Left cardiac atrium (tissue), 4 donors: Measurements from ENCODE around the gene DENND1C. TPM values are rescaled to one million over a fixed set of nuclear protein-coding genes. Genes with fewer than 3 reads are reported as not detected.

ENCODE experiments used
- ATAC-seq, 2 donors: fragments of 200-7000 bp; cut with Tn5 transposase; one replicate each; pipeline ENCODE4 v1.9.1; 2020; ENCODE audit warnings: mild to moderate bottlenecking in 2 of 2, moderate library complexity in 2 of 2
- DNase-seq: peaks from one replicate; pipeline ENCODE4 v3.0.0-alpha.2; 2020
- intact Hi-C, 2 donors: fragments of 100-400 bp; cut with DNase I; formaldehyde crosslinking; loops; one replicate each; pipeline versions ENCODE4 v1.14.1 to v1.15.1; 2022 to 2023
- total RNA-seq, 2 donors: library from RNA; stranded (reverse); fragmentation: NEBNext Ultra II Directional; extraction: Animal tissue kit (Norgen Biotek cat#: 25700); gene quantifications; one replicate each; pipeline ENCODE4 v1.2.1, GENCODE V29; 2021
- donor health status: DM: no; HTN: yes; CAD: no.
- donor health status: DM: no; HTN: yes; CAD: no; lungs with severe emphysema.
- donor health status: DM: yes; HTN: yes; CAD: no.
- donor health status: Dilated cardiomyopathy.

Gene DENND1C
- total RNA-seq, 2 donors from 2014 or later: 1.1 to 1.9 TPM

DNA sequence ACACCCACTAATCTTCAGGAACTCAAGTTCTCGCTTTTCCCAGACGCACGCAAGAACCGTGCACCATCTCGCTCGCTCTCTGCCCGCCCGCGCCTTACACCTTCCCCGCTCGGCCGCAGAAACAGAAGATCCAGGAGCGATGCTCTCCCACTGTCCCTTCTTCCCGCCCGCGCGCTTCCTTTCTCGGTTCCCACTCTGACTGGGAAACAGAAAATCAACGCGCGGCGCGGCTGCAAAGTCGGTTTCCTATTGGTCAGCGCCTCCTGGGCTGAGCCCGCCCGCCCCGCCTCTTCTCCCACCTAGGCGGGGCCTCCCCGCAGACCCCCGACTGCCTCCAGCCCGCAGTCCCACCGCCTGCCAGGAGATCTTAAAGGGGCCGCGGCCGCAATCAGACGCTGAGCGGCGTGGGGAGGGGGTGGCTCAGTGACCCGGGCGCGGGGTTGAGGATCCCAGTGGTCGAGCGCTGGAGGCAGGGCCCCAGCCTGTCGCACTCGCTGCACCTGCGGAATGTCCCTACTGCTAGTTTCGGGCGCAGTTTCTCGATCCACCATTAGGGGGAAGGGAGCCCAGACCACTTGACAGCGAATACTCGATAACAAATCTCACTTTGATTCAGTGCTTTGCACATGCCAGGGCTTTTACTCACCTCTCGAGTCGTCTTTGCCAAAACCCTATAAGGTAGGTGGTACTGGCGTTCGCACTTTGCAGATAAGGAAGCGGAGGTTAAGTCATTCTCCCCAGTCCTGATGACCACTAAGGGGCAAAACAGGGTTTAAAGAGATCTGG, 21.3 kb downstream of the DENND1C start:
- intact Hi-C loops: no loop called here
- peak; percentile 98 for DNase-seq
- ATAC-seq: peak; percentile 94 to 95

DNA sequence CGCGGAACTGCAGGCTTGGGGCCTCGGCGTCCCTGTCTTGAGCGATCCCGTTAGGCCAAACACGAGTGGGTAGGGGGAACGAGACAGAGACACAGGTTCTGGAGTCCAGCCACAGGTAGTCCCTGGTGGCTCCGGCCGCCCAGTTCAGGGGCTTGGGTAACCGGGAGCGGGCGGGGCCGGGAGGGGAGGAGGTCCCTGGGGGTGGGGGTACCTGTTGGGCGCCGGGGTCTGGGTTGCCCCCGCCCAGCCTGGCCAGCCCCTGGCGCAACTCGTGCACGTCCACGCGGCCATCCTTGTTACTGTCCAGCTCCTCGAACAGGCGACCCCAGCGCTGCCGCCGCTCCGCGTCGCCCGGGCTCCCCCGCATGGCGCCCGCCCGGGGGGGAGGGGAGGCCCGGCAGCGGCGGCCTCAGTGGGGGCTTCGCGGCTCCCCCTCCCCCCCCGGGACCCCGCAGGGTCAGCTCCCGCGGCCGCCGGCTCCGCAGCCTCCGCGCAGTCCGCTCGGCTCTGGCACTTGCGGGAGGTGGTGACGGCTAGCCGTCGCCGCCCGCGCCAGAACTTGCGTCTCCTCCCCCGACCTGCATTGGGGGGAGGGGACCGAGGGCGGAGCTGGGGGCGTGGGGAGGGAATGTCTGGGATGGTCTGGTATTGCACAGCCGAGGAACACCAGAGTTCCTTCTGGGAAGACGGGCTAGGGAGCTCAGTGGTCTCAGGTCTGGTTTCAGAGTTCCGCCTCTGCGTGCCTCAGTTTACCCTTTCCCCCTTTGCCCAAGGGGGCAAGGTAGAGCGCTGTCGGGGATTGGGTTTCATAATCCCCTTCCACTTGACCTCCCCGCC, 22.1 kb downstream of the DENND1C start, which contains the start of gene SLC25A23:
Gene SLC25A23, minus strand, starts transcription at position 531 of the 837 bp plus-strand sequence. Its CDS starts 164 bp downstream, at position 367.
- DNase-seq (peak; percentile 73), ATAC-seq (peak; percentile 80 to 84)
- intact Hi-C loops: no loop called here

DNA sequence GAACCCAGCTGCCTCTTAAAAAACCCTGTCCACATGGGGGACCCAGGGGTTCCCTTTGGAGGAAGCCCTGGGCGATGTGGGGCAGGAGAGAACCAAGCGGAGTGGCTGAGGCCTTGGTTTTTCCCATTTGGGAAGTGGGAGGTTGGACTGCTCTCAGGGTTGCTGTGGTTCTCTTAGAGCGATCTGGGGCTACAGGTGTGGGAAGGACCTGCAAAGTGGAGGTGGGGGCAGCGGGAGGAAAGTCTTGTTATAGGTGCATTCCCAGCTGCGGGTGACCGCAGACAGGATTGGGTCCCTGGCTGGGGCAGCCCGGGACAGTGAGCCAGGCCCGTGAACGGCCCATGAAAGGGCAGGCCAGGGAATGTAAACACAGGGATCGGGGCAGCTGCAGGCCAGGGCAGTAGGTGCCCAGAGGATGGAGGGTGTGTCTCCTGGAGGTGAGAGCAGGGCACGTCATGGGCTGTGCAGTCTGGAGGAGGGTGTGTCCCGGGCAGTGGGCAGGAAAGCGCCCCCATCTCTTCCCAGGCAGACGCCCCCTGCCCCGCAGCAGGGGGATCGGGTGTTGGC, 22.8 kb downstream of the DENND1C start:
- intact Hi-C loops: no loop called here
- ATAC-seq (peak in 1 of 2 donors; percentile 3), DNase-seq (no peak)

DNA sequence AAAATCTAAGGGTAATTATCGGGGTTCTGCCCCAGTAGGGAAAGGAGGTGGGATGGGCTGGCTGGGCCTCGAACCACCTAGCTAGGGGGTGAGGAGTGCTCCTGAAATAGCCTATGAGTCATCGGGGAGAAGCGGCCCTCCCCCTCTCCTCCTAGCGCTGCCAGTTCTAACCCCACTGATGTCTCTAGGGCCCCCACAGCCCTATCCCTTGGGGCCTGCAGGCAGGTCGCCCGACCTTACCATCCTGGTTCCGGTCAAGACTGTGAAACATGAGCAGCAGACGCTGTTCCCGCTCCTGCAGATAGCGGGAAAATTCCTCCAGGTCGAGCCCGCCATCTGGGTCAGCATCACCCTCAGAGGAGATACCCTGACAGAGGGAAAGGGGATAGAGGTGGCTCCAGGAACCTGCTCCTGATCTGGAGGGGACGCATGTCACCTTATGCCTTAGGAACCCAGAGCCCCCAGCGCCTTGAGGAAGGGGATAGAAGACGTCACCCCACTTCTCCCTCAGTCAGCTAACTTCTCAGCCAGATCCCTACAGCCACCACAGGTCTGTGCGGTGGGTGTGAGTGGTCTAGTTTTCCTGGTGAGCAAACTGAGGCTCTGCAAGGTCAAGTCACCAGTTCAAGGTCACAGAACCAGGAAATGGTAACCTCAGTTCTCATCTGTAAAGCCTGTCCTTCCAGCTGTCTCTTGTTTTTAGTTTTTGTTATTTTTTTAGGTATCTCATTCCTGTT, 23.5 kb downstream of the DENND1C start:
- ATAC-seq (no peak), DNase-seq (no peak)
- intact Hi-C loops: no loop called here

DNA sequence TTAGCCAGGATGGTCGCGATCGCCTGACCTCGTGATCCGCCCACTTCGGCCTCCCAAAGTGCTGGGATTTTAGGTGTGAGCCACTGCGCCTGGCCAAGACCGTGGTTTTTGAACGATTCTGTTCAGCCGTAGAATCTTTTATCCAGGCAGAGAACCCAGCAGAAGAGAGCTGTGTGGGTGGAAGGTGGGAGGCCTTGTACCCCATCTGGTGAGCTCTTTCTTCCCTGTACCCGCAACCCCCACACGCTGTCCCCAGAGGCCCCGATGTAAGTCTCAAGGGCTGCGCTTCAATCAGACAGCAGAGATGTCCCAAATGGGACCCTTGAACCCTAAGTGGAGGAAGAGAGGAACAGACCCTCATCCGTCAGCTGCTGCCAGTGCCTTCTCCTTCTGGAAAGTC, 25.7 kb downstream of the DENND1C start:
- intact Hi-C loops: no loop called here
- DNase-seq: no peak
- ATAC-seq: no peak

DNA sequence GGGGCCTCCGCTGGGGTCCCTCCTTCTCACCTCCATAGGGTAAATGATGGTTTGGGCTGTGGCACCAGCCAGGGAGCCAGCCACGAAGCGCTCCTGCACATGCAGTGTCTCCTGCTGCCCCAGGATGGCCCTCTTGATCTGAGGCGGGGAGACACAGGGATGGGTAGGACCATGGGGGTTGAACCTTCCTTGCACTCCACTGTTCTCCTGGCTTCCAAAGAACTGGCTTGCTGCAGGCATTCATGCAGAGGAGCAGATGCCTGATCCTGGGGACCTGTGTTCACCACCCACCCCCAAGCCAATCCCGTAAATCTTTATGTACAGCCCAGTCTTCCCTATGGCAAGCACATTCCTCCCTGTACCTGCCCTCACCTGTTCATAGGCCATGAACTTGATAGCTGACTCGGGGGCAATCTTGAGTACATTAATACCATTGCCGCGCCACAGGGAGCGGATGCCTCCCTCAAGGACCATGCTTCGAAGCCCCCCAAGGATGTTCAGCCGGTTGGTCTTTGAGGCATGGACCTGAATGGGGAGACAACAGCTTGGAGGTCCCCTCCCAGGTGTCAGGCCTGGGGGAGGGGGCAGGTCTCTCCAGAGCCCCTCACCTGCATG, 27.5 kb downstream of the DENND1C start:
- intact Hi-C loops: no loop called here
- ATAC-seq (no peak), DNase-seq (no peak)

DNA sequence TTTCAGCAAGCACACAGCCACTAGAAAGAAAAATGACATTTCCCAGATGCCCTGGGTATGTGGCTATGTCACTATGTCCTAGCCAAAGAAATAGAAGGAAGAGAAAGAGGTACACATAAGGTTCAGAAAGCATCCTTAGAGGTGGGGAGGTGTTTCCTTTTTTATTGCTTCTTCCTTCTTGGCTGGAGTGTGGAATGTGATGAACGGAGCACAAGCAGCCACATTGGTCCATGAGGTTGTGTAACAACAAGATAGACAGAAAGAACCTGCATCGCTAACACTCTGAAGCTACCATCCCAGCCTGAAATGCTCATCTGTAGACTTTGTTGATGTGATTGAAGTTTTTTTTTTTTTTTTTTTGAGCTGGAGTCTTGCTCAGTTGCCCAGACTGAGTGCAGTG, 28.7 kb downstream of the DENND1C start:
- ATAC-seq (no peak), DNase-seq (no peak)
- intact Hi-C loops: no loop called here

DNA sequence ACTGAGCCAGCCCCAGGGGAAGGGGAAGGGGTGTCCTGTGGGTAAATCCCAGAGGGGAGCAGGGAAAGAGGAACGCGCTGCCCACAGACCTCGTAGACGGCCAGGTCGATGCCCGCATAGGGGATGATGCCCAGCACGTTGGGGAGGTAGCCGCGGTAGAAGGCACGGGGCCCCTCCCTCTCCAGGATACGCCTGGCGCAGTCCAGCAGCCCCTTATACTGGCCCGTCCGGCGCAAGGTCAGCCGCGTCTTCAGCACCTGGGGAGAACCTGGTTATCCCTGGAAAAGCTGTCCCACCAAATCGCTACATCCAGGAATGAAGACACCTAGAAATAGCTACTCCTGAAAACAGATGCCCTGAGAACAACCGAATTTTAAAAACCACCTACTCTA, 29.4 kb downstream of the DENND1C start:
- DNase-seq (no peak), ATAC-seq (no peak)
- intact Hi-C loops: no loop called here

DNA sequence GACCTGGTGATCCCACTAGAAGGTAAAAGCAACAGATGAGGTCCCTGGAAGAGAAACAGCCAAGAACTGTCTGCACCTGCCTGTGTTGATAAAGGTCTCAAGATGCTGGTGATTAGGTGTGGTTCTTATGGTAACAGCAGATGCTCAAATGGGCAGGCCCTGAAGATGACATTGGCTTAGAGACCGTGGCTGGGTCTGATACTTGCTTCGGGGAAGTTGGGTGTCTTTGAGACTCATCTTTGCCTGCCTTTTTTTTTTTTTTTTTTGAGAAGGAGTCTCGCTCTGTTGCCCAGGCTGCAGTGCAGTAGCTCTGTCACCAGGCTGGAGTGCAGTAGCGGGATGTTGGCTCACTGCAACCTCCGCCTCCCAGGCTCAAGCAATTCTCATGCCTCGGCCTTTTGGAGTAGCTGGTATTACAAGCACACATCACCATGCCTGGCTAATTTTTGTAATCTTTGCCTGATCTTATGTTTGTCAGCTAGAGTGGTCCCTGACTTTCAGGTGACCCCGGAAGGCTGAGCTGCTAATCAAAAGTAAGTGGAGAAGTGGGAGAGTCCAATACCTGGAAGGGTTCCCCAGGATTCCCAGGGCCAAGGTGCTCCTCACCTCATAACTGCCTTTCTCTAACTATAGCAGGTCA, 29.9 kb downstream of the DENND1C start:
- intact Hi-C loops: no loop called here
- DNase-seq: no peak
- ATAC-seq: no peak

DNA sequence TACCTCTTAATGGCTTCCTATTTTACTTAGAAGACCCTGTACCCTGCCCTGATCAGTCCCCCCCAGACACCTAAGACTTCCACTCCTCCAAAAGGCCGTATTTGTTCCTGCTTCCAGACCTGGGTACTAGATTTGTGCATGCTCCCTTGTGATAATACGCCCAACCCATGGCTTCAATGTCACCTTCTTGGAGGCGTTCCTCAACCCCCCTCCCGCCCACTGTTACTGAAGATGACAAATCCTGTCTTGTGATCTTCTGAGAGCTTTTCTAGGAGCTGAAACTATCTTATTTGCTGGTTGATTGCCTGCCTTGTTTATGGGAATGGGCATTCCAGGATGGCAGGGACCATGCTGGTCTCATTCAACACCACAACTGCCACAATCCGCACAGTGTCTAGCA, 31.4 kb downstream of the DENND1C start:
- ATAC-seq (no peak), DNase-seq (no peak)
- intact Hi-C loops: no loop called here

DNA sequence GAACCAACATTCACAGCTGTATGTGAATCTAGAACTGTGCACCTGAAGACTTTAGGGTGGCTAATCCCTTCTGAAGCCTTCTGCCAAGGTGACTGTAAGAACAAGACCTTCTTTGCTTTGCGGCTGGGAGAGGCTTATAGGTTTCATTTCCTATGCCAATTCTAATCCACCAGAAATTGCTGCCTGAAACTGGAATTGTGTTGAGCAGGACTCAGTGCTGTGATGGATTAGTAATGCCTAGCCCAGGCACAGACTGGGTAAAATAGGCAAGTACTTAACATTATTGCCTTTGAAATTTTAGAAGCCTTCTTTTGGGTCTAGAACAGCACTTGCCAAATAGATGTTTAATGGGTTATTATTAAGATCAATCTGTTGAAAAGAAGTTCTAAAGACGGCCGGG, 33.5 kb downstream of the DENND1C start:
- intact Hi-C loops: no loop called here
- DNase-seq: no peak

DNA sequence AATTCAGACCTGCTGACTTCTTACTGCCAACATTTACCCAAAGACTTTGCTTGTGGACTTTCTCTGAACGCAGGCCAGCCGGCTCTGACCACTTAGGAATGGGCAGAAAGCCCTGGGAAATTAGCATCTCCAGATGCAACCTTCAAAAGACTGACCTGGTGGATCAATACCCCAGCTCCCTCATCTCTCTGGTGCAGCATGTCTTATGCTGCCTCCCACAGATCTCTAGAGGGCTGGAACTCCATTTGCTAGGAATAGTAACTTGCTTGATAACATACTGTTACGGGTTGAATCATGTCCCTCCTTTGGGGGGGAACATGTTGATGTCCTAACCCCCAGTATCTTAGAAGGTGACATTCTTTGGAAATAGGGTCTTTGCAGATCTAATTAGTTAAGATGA, 35.1 kb downstream of the DENND1C start:
- no peak for DNase-seq
- no peak for ATAC-seq
- intact Hi-C loops: no loop called here

More for the DNA sequence above, 33.5 kb downstream of the DENND1C start:
- no peak for ATAC-seq

DNA sequence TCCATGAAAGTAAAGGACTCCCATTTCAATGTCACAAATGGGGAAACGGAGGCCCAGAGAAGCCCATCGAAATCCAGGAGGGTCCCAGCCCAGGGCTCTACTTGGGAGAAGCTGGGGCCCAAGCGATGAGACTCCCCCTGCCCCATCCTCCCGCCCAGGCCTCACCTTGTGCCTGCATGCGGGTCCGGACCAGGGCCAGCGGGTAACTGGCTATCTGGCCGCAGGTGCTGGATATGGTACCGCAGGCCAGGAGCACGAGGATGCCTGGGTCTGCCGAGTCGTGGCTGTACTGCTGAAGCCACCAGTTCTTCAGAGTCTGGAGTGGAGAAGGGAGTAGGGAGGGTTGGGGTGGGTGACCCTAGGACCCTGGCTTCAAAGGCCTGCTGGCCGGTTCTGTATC, 37.6 kb downstream of the DENND1C start:
- DNase-seq (no peak), ATAC-seq (no peak)
- intact Hi-C loops: no loop called here

DNA sequence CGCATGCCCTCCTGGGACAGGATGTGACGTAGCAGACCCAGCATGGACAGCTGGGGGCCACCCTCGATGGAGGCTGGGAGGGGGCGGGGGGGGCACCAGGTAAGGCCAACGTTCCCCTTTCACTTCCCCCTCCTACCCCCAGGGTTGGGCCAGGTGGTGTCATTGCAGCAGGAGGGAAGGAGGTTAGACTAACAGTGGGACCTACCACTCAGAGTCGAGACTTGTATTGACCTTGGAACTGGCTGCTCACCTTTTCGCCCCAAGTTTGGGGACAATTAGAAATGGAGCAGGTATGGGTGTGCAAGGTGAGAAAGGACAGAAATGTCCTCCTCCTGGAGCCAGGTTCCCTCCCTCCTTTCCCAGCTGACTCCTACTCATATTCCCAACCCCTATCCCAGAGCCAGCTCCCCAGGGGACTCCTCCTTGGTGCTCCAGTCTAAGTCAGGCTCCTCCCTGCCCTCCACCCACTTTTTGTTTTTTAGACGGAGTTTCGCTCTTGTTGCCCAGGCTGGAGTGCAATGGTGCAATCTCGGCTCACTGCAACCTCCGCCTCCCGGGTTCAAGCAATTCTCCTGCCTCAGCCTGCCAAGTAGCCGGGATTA, 39.4 kb downstream of the DENND1C start:
- DNase-seq: no peak
- ATAC-seq: no peak
- intact Hi-C loops: no loop called here

DNA sequence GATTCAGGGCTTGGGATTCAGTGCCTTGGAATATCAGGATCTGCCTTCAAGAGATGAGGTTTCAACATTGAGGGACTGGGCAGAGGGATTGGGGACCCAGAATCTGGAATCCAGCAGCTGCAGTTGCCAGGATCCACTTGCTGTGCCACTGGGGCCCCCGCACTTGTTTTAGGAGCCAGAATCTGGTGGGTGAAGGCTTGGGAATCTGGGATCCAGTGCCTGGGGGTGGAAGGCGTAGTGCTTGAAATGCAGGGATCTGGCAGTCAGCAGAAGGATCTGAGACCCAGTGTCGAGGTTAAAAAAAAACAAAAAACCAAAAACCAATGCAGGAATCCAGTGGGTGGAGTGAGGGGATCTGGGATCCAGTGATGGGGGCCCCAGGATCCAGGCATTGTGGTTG, 40.7 kb downstream of the DENND1C start:
- no peak for ATAC-seq
- no peak for DNase-seq
- intact Hi-C loops: no loop called here

DNA sequence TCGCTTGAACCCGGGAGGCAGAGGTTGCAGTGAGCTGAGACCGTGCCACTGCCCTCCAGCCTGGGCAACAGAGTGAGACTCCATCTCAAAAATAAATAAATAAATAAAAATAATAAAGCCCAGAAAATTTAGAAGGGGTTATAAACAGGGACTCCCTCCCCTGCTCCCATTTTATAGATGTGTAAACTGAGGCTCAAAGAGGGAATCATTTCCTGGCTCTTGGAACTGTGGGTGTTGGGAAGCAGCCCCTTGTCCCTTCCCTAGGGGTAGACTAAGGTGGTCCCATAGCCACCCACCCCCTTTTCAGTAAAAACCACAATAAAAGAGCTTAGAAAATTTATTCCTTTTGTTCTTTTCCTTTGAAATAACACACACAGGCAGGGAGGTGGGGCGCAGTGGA, 41.8 kb downstream of the DENND1C start:
- intact Hi-C loops: no loop called here
- ATAC-seq (no peak), DNase-seq (no peak)

DNA sequence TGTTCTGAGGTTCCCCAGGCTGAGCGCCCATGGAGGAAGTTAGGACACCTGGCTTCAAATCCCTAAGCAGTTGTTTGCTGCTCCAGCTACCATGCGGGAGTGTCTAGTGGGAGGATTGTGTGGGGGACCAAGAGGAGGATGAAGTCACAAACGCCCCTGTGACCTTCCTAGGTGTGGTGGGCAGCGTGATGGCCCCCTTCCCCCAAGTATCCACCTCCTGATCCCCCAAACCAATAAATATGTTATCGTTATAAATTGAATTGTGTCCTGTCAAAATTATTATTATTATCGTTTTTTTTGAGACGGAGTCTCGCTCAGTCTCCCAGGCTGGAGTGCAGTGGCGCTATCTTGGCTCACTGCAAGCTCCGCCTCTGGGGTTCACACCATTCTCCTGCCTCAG, 47.9 kb downstream of the DENND1C start, which contains the start of gene SLC25A41:
Gene SLC25A41, minus strand, starts transcription at position 101 of the 400 bp plus-strand sequence. Its CDS starts 70 bp downstream, at position 31.
- ATAC-seq: no peak
- no peak for DNase-seq
- intact Hi-C loops: no loop called here

DNA sequence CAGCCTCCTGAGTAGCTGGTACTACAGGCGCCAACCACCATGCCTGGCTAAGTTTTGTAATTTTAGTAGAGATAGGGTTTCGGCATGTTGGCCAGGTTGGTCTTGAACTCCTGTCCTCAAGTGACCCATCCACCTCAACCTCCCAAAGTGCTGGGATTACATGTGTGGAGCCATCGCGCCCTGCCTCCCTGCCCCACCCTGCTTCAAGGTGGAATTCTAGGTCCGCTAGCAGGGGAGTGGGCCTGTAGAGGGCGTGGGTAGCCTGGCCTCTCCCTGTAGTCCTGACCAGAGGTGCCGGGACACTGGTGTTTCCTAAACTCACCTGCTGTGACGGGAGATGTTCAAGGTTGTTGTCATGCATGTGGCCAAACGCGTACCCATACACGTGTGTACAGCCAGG, 48.4 kb downstream of the DENND1C start:
- DNase-seq (no peak), ATAC-seq (no peak)
- intact Hi-C loops: no loop called here
